Nephron (organoid): ENCODE measurements around the gene INSIG2.

Source experiments
- H3K27ac Mint-ChIP-seq, 3 experiments: 2 replicates each; pipeline ENCODE4 v1.8.0; 2020; ENCODE audit warnings: mixed read lengths in 3 of 3, mild to moderate bottlenecking in 2 of 3, moderate library complexity in 1 of 3
- H3K27me3 Mint-ChIP-seq: 2 replicates; pipeline ENCODE4 v1.8.0; 2021; ENCODE audit warnings: low read depth, mild to moderate bottlenecking, moderate library complexity, mixed read lengths
- H3K36me3 Mint-ChIP-seq: 2 replicates; pipeline ENCODE4 v1.8.0; 2020; ENCODE audit warnings: low read depth, mixed read lengths
- H3K4me1 Mint-ChIP-seq: 2 replicates; pipeline ENCODE4 v1.8.0; 2020; ENCODE audit warnings: mixed read lengths
- H3K4me3 Mint-ChIP-seq, 3 experiments: 2 replicates each; pipeline ENCODE4 v1.8.0; 2020; ENCODE audit warnings: mild to moderate bottlenecking in 3 of 3, mixed read lengths in 3 of 3, moderate library complexity in 2 of 3
- H3K9me3 Mint-ChIP-seq: 2 replicates; pipeline ENCODE4 v1.8.0; 2020; ENCODE audit warnings: mixed read lengths
- CTCF ChIP-seq, 3 experiments: fragments of 200-600 bp; sonication (generic); IDR thresholded peaks; one replicate each; pipeline ENCODE4 v1.5.0; 2021; ENCODE audit warnings: antibody characterized with exemption in 3 of 3; ENCODE audit not compliant: unreplicated experiment in 3 of 3

Gene INSIG2

DNA sequence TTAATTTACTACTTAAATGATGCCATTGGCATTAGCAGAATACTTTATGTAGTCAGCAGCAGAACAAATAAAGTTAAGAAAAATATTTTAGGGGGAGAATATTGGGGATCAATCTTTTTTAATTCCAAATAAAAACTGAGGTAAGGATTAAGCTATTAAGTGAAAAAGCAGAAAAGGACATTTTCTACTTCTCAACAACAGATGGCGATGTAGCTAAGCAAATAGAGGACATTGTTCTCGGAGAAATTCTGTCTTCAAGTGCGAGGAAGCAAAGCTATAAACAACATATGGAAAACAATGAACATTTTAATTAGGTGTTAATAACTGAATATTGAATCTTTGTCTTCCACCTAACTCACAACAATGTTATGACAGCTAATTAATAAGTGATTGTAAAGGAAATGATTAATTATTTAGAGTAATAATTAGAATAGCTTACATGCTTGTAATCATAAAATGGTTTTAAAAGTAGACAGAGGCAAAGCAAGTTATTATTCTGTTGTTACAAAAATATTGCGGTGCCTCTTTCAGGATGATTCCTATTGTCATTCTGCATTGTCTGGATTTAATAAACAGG lies 41.5 kb upstream of the INSIG2 start:
- no peak overlapping the region for H3K4me3 Mint-ChIP-seq
- peaks cover 10% of the 10 kb centered on the region for H3K27me3 Mint-ChIP-seq
- peaks cover 4% of the 10 kb centered on the region for H3K9me3 Mint-ChIP-seq
- H3K27ac Mint-ChIP-seq, result peak overlapping the region in 1 of 3 experiments; percentile 3
- TF ChIP-seq CTCF (IDR thresholded peaks at IDR 0.05; ENCODE audit: unreplicated experiment in 3 of 3), result peak; percentile 63 to 73 (median 63)
- H3K4me1 Mint-ChIP-seq, result peaks cover 28% of the 10 kb centered on the region
- no peaks in the 10 kb centered on the region for H3K36me3 Mint-ChIP-seq

- no peak for TF ChIP-seq CTCF (IDR thresholded peaks at IDR 0.05; ENCODE audit: unreplicated experiment in 3 of 3)
- Mint-ChIP-seq H3K36me3 (no peaks in the 10 kb centered on the region), H3K9me3 (peaks cover 4% of the 10 kb centered on the region), H3K4me1 (peaks cover 31% of the 10 kb centered on the region), H3K4me3 (peak overlapping the region in 1 of 3 experiments; percentile 4), H3K27me3 (peaks cover 10% of the 10 kb centered on the region), H3K27ac (peak overlapping the region in 2 of 3 experiments; percentile 3 to 19)
Measured at GRCh38 chr2:118047380-118047826, 40.9 kb upstream of the INSIG2 start.

DNA sequence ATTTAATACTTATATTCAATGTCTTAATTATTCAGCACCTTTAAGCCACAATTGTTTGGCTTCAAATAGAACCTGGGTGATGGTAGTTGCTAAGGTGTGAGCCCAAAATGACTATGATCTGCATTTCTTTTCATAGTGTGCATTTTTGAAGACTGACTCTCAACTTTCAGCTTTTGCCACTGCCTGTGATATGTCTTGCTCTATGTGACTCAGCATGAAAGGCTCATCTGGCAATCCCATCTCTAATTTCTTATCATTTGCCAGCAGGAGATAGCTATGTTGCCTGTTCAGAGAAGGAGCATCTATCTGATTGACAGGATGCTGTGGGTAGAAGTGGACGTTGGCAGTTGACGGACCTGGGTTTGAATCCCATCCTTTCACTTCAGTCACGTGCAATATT lies 39.9 kb upstream of the INSIG2 start:
- TF ChIP-seq CTCF (IDR thresholded peaks at IDR 0.05; ENCODE audit: unreplicated experiment in 3 of 3), result no peak
- peaks cover 4% of the 10 kb centered on the region for H3K9me3 Mint-ChIP-seq
- peaks cover 7% of the 10 kb centered on the region for H3K27me3 Mint-ChIP-seq
- no peak overlapping the region for H3K4me3 Mint-ChIP-seq
- H3K27ac Mint-ChIP-seq, result peak overlapping the region in 1 of 3 experiments; percentile 3
- H3K36me3 Mint-ChIP-seq, result no peaks in the 10 kb centered on the region
- H3K4me1 Mint-ChIP-seq, result peaks cover 31% of the 10 kb centered on the region

- H3K4me1 Mint-ChIP-seq, result peaks cover 31% of the 10 kb centered on the region
- TF ChIP-seq CTCF (IDR thresholded peaks at IDR 0.05; ENCODE audit: unreplicated experiment in 3 of 3), result no peak
- H3K27ac Mint-ChIP-seq, result peak overlapping the region in 2 of 3 experiments; percentile 22 to 56
Measured at GRCh38 chr2:118049140-118049815, 39.0 kb upstream of the INSIG2 start.

DNA sequence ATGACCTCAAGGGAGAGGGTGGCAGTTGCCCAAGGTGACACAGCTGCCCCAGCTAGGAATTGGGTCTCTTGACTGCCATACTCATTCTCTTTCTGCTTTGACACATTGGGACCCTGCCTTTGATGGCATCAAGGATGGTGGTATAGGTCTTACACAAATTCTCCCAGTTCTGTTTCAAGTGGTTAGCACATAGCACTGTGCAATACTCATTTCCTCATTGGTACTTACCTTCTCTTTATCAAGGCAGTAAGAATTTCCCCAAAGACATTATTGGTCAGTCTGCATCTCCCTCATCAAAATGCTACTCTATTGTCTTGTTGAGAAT lies 38.5 kb upstream of the INSIG2 start:
- peaks cover 31% of the 10 kb centered on the region for H3K4me1 Mint-ChIP-seq
- no peaks in the 10 kb centered on the region for H3K9me3 Mint-ChIP-seq
- no peaks in the 10 kb centered on the region for H3K36me3 Mint-ChIP-seq
- peak overlapping the region; percentile 22 to 78 (median 56) for H3K27ac Mint-ChIP-seq
- no peak for TF ChIP-seq CTCF (IDR thresholded peaks at IDR 0.05; ENCODE audit: unreplicated experiment in 3 of 3)
- H3K4me3 Mint-ChIP-seq, result no peak overlapping the region
- peaks cover 4% of the 10 kb centered on the region for H3K27me3 Mint-ChIP-seq

More at GRCh38 chr2:118049140-118049815, 39.0 kb upstream of the INSIG2 start:
- Mint-ChIP-seq H3K9me3 (no peaks in the 10 kb centered on the region), H3K36me3 (no peaks in the 10 kb centered on the region), H3K27me3 (peaks cover 9% of the 10 kb centered on the region), H3K4me3 (no peak overlapping the region)

DNA sequence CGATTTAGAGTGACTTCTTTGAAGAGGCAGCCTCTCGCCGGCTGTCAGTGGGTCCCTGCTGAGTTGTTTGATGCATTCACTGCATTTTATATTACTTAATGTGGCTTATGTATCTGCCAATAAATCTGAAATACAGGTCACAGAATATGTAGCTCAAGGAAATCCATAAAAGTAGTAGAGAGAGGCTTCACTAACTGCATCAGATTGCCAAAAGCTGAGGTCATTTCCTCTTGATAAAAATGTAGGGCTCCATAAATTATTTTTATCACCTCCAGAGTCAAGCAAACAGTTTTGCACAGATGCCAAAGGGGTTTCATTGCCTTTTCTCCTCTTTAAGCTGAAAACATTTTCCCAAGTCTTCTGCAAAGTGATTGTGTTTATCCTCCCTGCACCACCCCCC lies 37.9 kb upstream of the INSIG2 start:
- H3K4me3 Mint-ChIP-seq, result no peak overlapping the region
- peaks cover 35% of the 10 kb centered on the region for H3K4me1 Mint-ChIP-seq
- no peak for TF ChIP-seq CTCF (IDR thresholded peaks at IDR 0.05; ENCODE audit: unreplicated experiment in 3 of 3)
- no peaks in the 10 kb centered on the region for H3K9me3 Mint-ChIP-seq
- H3K36me3 Mint-ChIP-seq, result no peaks in the 10 kb centered on the region
- H3K27ac Mint-ChIP-seq, result peak overlapping the region; percentile 22 to 78 (median 56)
- peaks cover 4% of the 10 kb centered on the region for H3K27me3 Mint-ChIP-seq
